KBM-7 (cell line): ENCODE results near the gene GATB.

ENCODE experiments used
- DNase-seq: peaks from one replicate; pipeline ENCODE4 v3.0.0-alpha.2; 2015
- in situ Hi-C: fragments of 300-500 bp; cut with MboI; formaldehyde crosslinking; loops from 2 replicates; pipeline ENCODE4 v1.14.3; 2020; ENCODE audit warnings: low sequenced_read_pairs, low pct_unique_long_range_greater_than_20kb, mixed read lengths

The GATB gene

GRCh38 chr4:151760712-151761661 lies at the start of gene GATB:
Gene GATB, minus strand, starts transcription at chr4:151761007. Its CDS starts 25 bp downstream, at chr4:151760982.
- in situ Hi-C loops, result no loop called here
- peak; percentile 97 for DNase-seq

- in situ Hi-C loops, result no loop called here
- no peak for DNase-seq
Measured at GRCh38 chr4:151810476-151810875, 49.7 kb upstream of the GATB start.

- in situ Hi-C loops, result no loop called here
- DNase-seq, result no peak
Measured at GRCh38 chr4:151809716-151810115, 48.9 kb upstream of the GATB start.

- in situ Hi-C loops, result no loop called here
- DNase-seq, result no peak
Measured at GRCh38 chr4:151808542-151808941, 47.7 kb upstream of the GATB start.

GRCh38 chr4:151808120-151808529 lies 47.3 kb upstream of the GATB start:
- DNase-seq, result no peak
- in situ Hi-C loops, result no loop called here

GRCh38 chr4:151807220-151807619 lies 46.4 kb upstream of the GATB start:
- in situ Hi-C loops, result no loop called here
- no peak for DNase-seq

GRCh38 chr4:151806511-151806927 lies 45.7 kb upstream of the GATB start:
- DNase-seq, result no peak
- in situ Hi-C loops, result no loop called here

GRCh38 chr4:151804821-151805220 lies 44.0 kb upstream of the GATB start:
- in situ Hi-C loops, result no loop called here
- no peak for DNase-seq

GRCh38 chr4:151804086-151804630 lies 43.4 kb upstream of the GATB start:
- no peak for DNase-seq
- in situ Hi-C loops, result no loop called here

- in situ Hi-C loops, result no loop called here
- DNase-seq, result no peak
Measured at GRCh38 chr4:151803246-151803645, 42.4 kb upstream of the GATB start.

- in situ Hi-C loops, result no loop called here
Measured at GRCh38 chr4:151801547-151802516, 41.0 kb upstream of the GATB start.

GRCh38 chr4:151799417-151800012 lies 38.7 kb upstream of the GATB start:
- in situ Hi-C loops, result no loop called here
- DNase-seq, result no peak

More at GRCh38 chr4:151801547-151802516, 41.0 kb upstream of the GATB start:
- DNase-seq, result peak; percentile 47

- no peak for DNase-seq
Measured at GRCh38 chr4:151798678-151799416, 38.0 kb upstream of the GATB start.

GRCh38 chr4:151797853-151798252 lies 37.0 kb upstream of the GATB start:
- in situ Hi-C loops, result no loop called here
- DNase-seq, result no peak

More at GRCh38 chr4:151798678-151799416, 38.0 kb upstream of the GATB start:
- in situ Hi-C loops, result no loop called here

GRCh38 chr4:151797131-151797530 lies 36.3 kb upstream of the GATB start:
- DNase-seq, result no peak
- in situ Hi-C loops, result no loop called here

- in situ Hi-C loops, result no loop called here
- DNase-seq, result no peak
Measured at GRCh38 chr4:151796106-151796505, 35.3 kb upstream of the GATB start.

GRCh38 chr4:151792995-151793394 lies 32.2 kb upstream of the GATB start:
- in situ Hi-C loops, result no loop called here

GRCh38 chr4:151792530-151792929 lies 31.7 kb upstream of the GATB start:
- in situ Hi-C loops, result no loop called here
- DNase-seq, result no peak

More at GRCh38 chr4:151792995-151793394, 32.2 kb upstream of the GATB start:
- no peak for DNase-seq
